ENCODE measurements around the gene RALGPS2.

RALGPS2 gene

DNA sequence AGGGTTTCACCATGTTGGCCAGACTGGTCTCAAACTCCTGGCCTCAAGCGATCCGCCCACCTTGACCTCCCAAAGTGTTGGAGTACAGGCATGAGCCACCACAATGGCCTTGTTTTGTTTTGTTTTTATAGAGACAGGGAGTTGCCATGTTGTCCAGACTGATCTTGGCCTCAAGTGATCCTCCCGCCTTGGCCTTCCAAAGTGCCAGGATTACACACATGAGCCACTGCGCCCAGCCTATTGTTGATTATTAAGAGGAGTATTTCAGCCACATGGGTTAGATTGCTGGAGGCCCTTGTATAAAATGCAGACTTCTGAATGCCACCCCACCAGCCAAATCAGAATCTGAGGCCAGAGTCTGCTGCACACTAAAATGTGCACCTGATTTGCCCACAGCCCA is 203.0 kb downstream of the RALGPS2 start:
- DNase-seq, result no peak

DNA sequence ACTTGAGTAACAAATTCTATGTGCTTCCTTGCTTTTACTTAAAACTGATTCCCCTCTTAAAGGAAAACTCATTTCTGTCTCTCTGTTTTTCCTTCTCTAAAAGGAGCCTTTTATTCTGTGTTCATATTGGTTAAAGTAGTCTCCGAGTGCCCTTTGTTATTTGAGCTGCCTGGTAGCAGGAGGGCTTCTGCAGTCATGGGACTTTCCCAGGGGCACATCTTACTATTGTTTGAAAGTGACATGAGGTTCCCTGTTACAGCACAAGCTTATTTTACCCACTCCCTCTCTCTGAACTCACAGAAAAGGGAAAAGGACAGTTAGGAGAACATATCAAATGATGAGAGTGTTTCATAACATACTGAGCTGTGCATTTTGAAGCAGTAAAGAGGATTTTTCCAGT is 203.9 kb downstream of the RALGPS2 start:
- DNase-seq, result no peak

DNA sequence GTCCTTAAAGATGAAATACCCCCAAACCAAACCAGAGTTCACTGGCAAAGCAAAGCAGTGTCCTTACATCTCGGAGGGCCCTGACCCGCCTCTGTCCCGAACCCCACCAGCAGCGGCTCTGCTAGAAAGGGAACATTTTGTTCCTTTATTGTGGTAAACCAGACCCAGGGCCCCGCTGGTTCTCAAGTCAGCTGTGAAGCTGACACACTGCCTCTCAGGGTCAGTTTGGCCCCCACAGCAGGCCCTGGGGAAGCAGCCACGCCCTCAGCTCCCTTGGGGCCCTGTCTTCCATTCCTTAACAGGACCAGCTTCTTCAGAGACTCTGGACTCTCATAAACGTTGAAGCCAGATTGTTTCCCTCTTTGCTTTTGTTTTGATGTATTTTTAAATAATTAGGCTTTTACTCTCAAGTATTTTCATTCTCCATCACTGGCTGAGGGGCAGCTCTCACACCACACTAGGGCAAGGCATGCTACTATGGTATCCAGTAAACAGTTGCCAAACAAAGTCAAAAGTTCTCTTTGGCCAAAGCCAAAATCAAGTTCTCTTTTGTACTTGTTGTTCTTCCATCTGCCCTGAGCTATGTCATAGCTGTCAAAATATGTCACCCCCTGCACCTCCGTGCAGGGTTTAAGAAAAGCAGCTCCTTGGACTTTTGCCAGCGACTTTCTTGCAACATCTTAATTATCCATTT is 207.0 kb downstream of the RALGPS2 start:
- peak; percentile 55 for DNase-seq

DNA sequence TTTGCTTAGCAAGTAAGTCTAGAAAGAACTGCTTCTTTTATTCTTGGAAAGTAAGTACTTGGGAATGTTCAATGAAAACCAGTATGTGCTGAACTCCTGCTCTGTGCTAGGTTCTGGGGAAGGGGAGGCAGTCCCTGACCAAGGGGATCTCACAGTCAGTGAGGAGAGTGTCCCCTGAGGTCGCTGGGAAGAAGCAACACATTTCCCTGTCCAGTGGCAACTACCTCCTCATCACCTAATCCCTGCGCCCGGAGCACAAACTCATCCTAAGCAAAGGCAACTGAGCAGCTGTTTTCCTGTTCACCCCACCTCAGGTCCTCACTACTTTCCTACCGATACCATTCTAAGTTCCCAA is 207.5 kb downstream of the RALGPS2 start:
- DNase-seq, result no peak

DNA sequence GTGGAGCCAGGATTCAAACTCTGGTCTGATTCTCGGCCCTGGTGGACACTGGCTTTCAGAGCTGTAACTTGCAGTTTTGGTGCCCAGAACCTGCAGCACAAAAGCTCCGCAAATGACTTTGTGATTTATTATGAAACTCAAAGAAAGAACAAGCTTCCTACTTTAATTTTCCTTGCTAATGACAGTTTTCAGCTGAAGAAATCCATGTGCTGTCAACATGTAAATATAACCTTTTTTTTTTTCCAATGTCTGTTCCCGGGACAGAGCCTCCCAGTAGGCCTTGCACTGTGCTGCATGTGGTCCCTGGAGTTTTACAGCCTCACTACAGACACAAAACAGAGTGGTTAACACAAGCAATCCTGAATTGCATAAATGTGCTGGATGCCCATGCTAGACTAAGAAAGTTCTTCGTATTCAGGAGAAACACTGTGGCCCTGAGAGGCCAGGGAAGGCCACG is 208.1 kb downstream of the RALGPS2 start:
- no peak for DNase-seq

DNA sequence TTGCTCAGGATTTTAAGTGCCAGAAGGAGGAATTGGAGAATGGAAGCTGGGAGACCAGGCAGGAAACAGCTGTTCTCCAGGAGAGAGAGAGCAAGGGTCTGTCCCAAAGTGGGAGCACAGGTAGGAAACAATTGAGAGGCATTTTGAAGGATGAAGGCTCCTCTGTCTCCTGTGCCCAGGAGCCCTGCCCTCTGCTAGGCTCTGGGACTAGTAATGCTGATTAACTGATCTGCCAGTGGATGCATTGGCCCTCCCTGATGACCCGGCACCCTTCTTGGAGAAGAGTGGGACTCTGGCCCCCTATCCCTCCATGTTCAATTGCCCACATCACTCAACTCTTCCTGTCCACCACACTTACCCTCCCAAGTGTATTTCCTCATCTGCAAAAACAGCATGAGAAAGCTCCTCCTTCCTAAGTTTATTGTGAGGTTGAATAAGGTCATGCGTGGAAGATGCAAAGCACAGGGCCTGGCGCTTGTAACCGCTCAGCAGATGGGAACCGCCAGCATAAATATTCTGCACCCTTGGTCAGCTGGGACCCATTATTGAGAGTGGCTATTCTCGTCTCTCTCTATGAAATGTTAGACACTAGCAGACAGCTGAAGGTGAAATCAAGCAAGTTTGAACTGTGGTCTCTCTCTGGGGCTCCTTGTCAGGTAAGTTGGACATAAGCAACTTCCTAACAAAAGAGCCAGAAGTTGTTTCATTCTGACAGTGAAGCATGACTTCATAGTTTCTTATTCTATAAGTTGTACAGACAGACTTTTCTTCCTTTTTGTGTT is 208.9 kb downstream of the RALGPS2 start:
- no peak for DNase-seq

DNA sequence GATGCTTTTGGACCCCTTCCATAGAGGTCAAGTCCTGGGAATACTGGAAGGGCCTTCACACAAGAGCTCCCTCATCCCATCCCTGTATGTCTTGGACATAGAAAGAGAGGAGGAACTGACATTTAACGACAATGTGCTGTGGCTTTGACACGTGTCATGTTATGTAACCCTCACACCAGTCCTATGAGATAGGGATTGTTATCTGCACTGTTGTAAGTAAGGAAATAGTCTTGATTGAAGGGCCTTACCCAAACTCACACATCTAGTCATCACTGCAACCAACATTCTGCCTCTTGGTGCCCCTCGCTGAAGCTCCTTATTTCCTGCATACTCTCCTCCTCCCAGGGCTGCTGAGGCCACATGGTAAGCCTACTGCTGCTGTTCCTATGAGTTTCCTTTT is 209.5 kb downstream of the RALGPS2 start:
- no peak for DNase-seq

DNA sequence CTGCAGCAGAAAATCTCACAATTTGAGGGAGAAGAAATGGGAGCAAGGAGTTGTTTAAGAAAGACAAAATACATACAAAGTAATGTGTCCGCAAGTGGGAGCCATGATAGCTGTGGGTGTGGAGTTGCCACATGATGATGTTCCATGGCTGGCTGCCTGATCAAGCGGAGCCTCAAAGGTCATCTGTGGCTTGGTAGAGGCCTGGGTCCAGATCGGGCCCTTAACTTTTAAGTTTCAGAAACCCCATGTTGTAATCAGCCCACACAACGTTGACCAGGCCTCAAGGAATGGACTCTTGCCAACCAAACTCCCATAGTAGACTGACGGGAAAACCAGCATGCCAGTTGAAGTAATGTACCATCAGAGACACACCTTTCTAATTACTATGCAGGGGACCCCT is 210.6 kb downstream of the RALGPS2 start:
- DNase-seq, result no peak

DNA sequence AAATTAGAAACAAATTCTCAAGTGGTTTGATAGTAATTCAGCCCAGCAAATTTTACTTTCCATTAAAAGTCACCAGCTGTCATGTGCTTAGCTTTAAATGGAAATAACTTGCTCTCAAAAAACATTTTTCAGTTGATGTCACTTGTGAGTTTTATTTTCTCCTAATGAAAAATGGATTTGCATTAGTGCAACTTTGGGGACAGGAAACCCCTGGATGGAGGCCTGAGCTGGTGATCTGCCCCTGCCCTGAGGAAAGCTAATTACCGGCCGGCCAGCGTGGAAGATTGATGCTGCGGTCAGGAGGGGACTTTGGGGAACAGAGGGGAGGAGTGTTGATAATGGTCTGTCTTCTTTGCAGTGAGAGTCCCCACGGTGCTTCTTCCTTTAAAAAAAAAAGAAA is 212.7 kb downstream of the RALGPS2 start:
- DNase-seq, result no peak

DNA sequence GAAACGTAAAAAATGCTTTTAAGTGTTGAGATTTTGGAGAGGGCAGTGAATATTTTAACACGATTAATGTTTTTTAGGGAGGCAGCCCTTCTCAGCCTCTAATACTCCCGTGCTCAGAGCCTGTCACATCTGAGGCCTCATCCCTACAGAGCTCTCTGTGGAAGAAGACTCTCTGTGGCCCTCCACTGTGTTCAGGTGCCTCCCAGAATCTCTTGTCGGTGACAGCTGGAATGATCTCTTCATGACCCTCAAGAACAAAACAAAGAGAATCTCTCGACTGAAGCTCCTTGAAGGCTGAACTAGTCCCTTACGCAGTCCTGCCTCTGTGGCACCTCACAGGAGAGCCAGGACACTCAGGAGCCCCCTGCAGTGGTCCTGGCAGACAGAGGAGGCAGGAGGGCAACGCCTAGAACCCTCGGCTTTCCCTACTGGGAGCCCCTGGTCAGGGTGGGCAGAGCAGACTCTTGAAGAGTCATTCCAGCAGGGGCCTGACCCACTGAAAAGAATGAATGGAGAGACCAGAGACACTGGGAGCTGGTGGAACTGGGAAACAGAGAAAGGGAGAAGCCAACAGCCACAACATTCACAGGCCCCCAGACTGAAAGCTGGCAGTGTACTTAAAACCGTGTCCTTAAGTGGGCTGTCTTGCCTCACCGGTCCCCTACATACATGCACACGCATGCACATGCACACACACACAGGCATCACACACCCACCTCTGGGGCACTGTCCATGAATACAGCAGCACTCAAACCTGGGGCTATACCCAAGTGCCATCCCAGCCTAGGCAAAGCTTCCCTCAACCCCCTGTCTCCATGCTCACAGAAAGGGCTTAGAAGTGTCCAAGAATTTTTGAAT is 213.3 kb downstream of the RALGPS2 start:
- no peak for DNase-seq

DNA sequence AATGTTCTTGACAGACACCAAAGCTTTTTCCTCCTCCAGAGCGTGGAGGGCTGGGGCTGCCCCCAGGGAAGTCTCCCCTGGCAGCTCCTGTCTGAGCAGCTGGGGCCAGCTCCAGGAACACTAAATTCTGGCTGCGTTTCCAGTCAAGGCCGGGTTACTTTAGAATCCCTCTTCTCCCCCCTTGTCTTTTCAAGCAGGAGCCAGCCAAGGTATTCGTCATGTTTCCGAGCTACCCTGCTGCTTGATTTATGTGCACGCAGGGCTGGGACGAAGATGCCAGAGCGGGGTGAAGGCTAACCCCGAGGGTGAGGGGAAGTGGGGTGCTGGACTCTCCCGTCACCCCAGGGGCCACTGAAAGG is 213.9 kb downstream of the RALGPS2 start:
- DNase-seq, result peak; percentile 76

DNA sequence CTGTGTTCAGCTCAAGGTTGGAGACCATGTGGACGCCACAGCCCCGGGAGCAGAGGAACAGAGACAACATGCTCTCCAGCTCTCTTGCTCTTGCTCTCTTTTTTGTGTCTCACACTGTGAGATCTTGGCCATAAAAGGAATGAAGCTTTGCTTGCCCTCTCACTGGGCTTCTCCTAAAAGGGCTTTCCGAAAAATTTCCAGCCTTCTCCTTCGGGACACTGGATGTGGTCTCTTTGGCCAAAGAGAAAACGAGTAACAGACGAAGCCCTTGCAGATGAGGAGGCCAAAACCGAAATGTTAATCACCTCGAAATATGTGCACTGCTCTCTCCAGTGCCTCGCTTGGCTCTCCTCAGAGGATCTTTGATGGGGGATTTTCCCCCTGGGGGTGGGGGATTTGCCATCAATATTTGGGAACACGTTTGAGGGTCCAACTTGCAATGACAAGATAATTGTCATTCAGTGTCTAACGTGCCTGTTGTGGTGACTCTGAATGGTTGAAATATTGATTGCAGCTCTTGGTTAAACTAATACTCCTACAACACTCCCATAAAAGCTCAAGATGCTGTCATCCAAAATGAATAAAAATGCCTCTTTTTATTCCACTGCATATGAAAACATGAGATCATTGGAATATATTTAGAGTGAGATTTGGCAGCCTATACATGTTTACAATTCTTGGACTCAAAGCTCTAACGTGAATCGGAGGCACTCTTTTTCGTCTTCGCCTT is 214.5 kb downstream of the RALGPS2 start:
- DNase-seq, result peak; percentile 67

DNA sequence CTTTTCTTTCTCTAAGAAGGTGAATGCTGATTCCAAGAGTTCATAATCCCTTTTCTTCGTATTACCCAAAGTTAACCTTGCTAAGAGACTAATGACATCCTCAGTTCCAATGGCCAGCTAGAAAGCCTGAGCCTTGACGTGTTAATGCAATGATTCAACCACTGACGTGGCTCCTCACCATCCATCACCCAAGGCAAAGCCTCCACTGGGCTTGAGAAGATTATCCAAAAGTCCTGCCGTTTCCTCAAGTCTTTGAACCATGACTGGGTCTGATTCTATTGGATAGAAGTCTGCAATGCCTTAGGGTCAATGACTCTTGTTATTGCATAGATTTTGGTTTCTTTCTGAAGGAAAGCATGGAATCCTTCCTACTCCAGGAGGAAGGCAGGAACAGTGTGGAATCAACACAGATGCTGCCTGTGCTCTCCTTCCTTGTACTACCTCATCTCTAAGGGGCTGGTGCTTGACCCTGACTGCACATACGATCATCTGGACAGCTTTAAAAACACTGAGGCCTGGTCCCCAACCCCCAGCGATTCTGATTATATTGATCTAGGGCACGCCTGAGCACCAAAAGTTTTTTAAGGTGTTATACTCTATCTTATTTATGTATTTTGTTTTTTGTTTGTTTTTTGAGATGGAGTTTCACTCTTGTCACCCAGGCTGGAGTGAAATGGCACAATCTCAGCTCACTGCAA is 215.2 kb downstream of the RALGPS2 start:
- DNase-seq, result no peak

DNA sequence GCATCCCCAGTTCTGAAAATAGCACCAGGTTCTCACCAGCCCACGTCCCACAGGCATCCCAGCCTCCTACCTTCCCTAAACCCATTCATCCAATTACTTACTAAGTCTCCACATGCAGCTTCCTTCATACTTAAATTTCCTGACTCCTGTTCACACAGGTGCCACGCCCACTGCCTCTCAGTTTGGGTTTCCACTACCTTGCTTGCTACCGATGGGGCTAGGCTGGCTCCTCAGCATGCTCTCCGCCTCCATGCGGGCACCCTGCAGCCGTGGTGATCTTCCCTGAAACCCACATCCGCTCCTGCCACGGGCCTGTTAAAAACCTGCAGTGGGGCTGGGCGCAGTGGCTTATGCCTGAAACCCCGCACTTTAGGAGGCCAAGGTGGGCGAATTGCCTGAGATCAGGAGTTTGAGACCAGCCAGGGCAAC is 216.2 kb downstream of the RALGPS2 start:
- no peak for DNase-seq

DNA sequence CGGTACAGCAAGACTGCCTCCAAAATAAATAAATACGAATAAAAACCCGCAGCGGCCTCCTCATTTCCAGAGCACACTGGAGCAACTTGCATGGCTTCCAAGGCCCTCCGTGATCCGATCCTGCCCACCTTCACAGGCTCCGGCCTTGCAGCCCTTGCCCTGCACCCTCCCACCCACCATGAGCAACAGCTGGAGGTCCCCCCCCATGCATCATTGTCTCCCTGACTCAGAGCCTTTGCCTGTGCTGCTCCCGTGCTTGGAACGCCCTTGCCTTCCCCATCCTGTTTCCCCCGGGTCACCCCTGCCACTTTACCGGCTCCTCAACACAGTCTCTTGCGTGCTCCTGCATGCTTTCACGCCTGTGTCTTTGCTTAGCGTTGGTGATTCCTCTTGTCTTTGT is 216.8 kb downstream of the RALGPS2 start:
- no peak for DNase-seq

DNA sequence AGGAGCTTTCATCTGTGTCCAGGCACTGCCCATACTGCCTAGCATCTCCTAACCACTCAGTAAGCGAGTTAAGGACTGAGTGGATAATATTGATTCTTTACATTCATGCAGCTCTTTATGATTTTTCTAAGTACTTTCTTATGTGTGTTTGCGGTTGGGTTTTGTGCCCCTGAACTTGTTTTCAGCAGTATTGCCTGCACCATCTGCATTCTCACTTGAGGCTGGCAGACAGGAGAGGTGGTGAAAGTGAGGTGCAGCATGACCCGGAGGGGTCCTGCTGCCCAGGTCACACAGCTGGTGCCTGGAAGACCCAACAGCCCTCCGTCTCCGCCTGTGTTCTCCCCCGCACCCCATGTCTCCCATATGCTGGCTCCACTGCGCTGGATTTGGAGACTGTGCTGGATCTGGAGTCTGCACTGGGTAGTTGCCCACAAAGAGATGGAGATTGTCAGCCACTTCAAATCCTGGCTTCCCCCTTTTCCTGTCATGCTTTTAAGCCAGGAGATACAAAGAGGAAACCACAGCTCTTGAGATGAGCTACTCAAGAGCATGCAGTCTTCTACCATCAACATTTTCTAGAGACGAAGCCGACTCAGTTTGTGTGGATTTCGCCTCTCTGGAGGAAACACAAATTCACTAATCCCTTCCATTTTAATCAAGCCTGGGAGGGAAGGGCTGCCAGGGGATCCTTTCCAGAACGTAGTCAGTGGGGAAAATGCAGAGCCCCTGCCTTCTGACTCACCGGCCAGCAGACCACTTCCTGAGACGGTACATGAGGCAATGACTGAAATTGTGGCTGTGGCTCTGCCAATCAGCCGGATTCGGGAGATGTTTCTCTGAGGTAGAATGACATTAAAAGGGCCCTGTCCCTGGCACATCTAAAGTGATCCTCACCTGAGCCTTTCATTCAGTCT is 217.5 kb downstream of the RALGPS2 start:
- no peak for DNase-seq

DNA sequence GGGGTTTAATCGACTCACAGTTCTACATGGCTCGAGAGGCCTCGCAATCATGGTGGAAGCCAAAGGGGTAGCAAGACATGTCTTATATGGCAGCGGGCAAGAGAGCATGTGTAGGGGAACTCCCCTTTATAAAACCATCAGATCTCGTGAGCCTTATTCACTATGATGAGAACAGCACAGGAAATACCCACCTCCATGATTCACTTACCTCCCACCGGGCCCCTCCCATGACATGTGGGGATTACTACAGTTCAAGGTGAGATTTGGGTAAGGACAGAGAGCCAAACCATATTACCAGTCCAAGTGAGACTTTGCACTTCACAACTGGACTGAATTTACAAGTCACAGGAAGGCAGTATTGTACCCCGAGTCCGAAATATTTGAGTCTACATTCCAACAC is 219.7 kb downstream of the RALGPS2 start:
- DNase-seq, result no peak

DNA sequence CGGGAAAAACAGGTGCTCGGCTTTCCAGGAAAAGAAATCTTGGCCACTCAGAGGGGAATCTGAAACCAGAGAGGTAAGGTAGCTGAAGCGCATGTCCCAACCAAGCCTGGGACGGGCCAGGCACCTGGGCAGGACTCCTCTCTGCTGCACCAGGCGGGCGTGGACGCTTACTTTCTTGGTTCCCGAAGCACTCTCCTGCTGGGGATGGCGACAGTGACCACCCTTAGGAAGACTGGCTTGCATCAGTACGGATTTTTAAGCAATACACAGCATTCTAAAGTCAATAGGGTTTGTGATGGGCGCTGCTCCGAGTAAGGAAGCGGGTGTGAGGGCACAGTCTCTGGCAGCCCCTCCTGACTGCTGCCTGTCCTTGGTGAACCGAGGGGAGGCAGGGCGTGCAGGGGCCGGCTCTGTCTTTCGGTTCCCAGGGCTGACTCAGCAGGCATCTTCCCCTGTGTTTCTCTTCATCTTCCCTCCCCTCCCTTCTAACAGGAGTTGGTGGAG is 220.8 kb downstream of the RALGPS2 start:
- DNase-seq, result no peak

DNA sequence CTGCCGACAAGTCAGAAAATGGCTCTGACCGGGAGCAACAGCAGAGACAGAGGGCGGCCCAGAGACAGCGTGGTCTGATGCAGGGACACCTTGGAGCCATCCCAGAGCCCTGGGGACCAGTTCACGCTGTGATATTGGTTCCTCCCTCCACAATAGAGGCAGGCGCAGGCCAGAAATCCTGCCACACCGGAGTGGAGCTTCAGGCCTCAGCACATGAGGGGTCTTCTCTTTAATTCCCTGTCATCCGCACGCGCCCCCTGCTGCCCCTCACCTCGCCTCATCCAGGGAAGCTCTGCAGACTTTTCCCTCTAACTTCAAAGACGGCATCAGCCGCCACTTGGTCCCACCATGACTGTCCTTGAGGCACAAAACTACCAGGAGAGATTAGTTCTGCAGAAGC is 221.4 kb downstream of the RALGPS2 start:
- no peak for DNase-seq

DNA sequence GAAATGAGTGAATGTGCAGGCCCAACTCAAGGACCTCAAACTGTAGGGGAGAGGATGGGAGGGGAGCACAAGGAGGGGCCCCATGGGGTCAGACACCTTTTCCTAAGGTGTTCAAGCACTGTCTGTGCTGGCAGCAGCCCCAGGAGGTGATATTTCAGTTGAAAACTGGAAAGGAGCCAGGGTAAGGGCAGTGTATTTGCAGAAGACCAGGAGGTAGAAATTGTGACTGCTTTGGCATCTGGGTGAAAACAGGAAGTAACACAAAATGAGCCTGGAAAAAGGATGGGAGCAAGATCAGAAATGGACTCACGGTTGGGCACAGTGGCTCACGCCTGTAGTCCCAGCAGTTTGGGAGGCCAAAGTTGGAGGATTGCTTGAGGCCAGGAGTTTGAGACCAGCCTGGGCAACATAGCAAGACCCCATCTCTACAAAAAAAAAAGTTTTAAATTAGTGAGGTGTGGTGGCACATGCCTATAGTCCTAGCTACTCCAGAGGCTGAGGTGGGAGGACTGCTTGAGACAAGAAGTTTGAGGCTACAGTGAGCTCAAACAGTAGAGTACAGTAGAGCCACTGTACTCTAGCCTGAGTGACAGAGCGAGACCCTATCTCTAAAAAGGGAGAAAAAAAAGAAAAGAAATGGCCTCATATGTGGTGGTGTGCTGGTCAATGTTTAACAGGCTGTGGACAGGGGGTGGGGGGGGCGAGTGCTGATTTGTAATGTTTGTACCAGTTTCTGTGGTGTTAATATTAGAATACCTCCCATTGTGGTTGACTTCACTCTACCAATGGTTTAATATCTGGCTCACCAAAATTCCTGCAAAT is 222.0 kb downstream of the RALGPS2 start:
- no peak for DNase-seq

Data from eye (tissue), 1 donor.